Dermis microvascular lymphatic vessel endothelial cell (primary cell): ENCODE data around the gene POFUT2. TPM values are rescaled to one million over a fixed set of nuclear protein-coding genes. Genes with fewer than 3 reads are reported as not detected.

Experiments
- DNase-seq, 2 donors: peaks; one replicate each; pipeline versions ENCODE4 v3.0.0 to v3.0.0-alpha.2; 2010; ENCODE audit warnings: low read depth in 2 of 2
- total RNA-seq: library from RNA; depleted of rRNA; stranded (reverse); fragments of >200 nt; gene quantifications from 2 replicates; pipeline ENCODE4 v1.2.1, GENCODE V29; 2014

The POFUT2 gene
- total RNA-seq, 1 donor from 2014 or later, result 11.4 TPM

- no peak for DNase-seq
Observed at GRCh38 chr21:45225041-45225740, 62.5 kb downstream of the POFUT2 start.

GRCh38 chr21:45224189-45224938 is 63.3 kb downstream of the POFUT2 start:
- DNase-seq, result no peak

GRCh38 chr21:45223236-45224185 is 64.2 kb downstream of the POFUT2 start:
- DNase-seq, result no peak

GRCh38 chr21:45222001-45222400 is 65.7 kb downstream of the POFUT2 start:
- DNase-seq, result no peak

- no peak for DNase-seq
Observed at GRCh38 chr21:45220714-45221490, 66.8 kb downstream of the POFUT2 start.

GRCh38 chr21:45220071-45220481 is 67.6 kb downstream of the POFUT2 start:
- DNase-seq, result no peak

GRCh38 chr21:45219517-45219916 is 68.2 kb downstream of the POFUT2 start:
- no peak for DNase-seq

- no peak for DNase-seq
Observed at GRCh38 chr21:45217010-45217409, 70.7 kb downstream of the POFUT2 start.

- DNase-seq, result no peak
Observed at GRCh38 chr21:45215213-45215612, 72.5 kb downstream of the POFUT2 start.

Other genes starting within 250 kb of the POFUT2 start
- gene ADARB1, start 213.3 kb downstream of the POFUT2 start, total RNA-seq, result 15.9 and 23.9 TPM in 2 replicates
- 170 and 295 TPM in 2 replicates for gene COL18A1, start 117.3 kb upstream of the POFUT2 start, total RNA-seq